Loucy (cell line): ENCODE measurements around the gene STOX2.

Source experiments
- CTCF ChIP-seq: fragments of 200-600 bp; sonication (generic); conservative IDR thresholded peaks from 2 replicates; pipeline ENCODE4 v1.5.1; 2014; ENCODE audit warnings: mild to moderate bottlenecking, antibody characterized with exemption, low read length
- EZH2phosphoT487 ChIP-seq: fragments of 200-600 bp; IDR thresholded peaks from 2 replicates; pipeline ENCODE4 v1.6.1; 2018; ENCODE audit warnings: antibody characterized with exemption, mild to moderate bottlenecking, moderate library complexity, borderline replicate concordance

GRCh38 chr4:183936047-183936446 lies 30.9 kb downstream of the STOX2 start:
- TF ChIP-seq CTCF: no peak
- no peak for TF ChIP-seq EZH2phosphoT487
